ENCODE data around the gene ALOX15B. TPM values are rescaled to one million over a fixed set of nuclear protein-coding genes. Genes with fewer than 3 reads are reported as not detected.

Gene ALOX15B
- total and polyA plus RNA-seq, 10 of the 15 experiments (the other 5 are each of a cell fraction or from before 2014, with no cell fraction given): 0.01 TPM; not detected in 9

DNA sequence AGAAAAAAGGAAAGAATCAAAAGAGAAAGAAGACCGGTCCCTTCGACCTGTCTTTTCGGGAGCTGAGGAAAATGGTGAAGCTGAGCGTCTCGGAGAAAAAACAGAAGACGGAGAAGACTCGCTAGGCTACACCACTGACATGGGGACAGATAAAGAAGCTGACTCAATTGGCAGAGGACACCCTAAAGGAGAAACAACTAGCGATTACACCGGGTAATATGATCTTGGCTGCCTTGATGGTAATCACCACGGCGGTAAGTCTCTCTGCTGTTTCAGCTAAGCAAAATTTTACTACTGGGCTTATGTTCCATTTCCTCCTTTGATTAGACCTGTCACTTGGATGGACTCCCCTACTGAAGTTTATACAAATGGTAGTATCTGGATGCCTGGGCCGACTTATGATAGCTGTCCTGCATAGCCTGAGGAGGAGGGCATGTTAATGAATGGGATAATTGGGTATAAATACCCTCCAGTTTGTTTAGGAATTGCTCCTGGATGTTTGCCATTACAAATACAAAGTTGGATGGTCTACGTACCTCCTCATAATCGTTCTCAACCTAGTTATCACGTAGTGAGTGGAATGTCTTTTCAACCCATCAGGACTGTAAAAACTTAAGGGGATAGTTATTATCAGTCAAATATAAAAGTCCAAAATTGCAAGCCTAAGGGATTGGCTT is 24.1 kb downstream of the ALOX15B start (continued):
- TF ChIP-seq, protein P1, sequence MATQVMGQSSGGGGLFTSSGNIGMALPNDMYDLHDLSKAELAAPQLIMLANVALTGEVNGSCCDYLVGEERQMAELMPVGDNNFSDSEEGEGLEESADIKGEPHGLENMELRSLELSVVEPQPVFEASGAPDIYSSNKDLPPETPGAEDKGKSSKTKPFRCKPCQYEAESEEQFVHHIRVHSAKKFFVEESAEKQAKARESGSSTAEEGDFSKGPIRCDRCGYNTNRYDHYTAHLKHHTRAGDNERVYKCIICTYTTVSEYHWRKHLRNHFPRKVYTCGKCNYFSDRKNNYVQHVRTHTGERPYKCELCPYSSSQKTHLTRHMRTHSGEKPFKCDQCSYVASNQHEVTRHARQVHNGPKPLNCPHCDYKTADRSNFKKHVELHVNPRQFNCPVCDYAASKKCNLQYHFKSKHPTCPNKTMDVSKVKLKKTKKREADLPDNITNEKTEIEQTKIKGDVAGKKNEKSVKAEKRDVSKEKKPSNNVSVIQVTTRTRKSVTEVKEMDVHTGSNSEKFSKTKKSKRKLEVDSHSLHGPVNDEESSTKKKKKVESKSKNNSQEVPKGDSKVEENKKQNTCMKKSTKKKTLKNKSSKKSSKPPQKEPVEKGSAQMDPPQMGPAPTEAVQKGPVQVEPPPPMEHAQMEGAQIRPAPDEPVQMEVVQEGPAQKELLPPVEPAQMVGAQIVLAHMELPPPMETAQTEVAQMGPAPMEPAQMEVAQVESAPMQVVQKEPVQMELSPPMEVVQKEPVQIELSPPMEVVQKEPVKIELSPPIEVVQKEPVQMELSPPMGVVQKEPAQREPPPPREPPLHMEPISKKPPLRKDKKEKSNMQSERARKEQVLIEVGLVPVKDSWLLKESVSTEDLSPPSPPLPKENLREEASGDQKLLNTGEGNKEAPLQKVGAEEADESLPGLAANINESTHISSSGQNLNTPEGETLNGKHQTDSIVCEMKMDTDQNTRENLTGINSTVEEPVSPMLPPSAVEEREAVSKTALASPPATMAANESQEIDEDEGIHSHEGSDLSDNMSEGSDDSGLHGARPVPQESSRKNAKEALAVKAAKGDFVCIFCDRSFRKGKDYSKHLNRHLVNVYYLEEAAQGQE (IDR thresholded peaks at IDR 0.05; ENCODE audit: low read depth, low read length): no peak
- TF ChIP-seq CBX3 (IDR thresholded peaks at IDR 0.05; ENCODE audit: borderline replicate concordance, low read depth) (no peak), EGR1 (IDR thresholded peaks at IDR 0.05; ENCODE audit: borderline replicate concordance in 1 of 2, low read depth in 2 of 2, low read length in 2 of 2) (no peak), SREBF2 (IDR thresholded peaks at IDR 0.05; ENCODE audit: low read length) (no peak), WRNIP1 (IDR thresholded peaks at IDR 0.05; ENCODE audit: borderline replicate concordance, low read depth, low read length) (no peak)

DNA sequence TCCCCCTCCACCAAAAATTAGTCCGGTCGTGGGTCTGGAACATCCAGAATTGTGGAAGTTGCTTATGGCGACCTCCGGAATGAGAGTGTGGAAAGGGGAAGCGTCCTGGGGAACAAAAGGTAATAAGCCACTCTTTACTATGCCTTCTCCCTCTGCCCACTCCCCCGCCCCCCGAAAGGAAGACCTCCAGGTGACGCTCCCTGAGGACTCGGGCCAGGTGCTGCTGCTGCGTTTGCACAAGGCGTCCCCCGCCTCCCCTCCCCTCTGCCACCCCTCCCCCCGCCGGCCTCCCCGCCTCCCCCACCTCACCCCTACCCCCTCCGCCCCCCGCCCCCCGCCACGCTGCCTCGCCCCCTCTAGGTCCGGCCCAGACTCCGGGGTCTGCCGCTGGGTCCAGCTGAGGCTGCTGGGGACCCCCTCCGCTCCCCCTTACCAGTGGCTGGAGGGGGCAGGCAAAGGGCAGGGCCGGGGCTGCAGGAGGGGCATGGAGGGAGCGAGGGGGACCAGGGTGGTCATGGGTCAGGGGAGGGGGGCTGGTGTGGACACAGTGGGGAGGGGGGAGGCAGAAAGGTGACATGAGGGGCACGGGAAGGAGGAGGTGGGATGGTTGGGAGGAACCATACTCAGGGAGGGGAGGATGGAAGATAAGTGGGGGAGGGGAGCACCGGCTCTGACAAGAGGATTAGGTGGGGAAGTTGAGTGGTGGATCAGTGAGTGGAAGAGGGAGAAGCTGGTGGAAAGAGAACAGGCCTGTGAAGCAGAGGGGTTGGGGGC is 25.1 kb downstream of the ALOX15B start:
- H3K4me2 ChIP-seq (ENCODE audit: control insufficient read depth, insufficient read depth): no peak overlapping the region
- RAD21 ChIA-PET (ENCODE audit: unreplicated experiment): no interaction called here
- POLR2A ChIA-PET: no interaction called here
- SMC1A ChIA-PET (ENCODE audit: uncharacterized antibody, unreplicated experiment): no interaction called here
- no peak for DNase-seq (ENCODE audit: low read depth, low spot score)
- H4K20me1 ChIP-seq (ENCODE audit: control insufficient read depth, insufficient read depth): no peaks in the 10 kb centered on the region
- ATAC-seq: no peak
- H3K27ac ChIP-seq (ENCODE audit: control insufficient read depth, insufficient read depth): no peak overlapping the region
- no peak overlapping the region for H2AFZ ChIP-seq (ENCODE audit: control insufficient read depth, low read depth, low read length)
- H3K79me2 ChIP-seq (ENCODE audit: control insufficient read depth, insufficient read depth, low read length): no peaks in the 10 kb centered on the region
- WGBS (ENCODE audit: insufficient coverage, insufficient replicate concordance, low lambda C conversion rate, missing lambda C conversion rate): 20% methylated on average over 7 of the region's 28 CpGs
- in situ Hi-C loops (cut with MboI) (no loop called here), intact Hi-C loops (cut with micrococcal nuclease; ENCODE audit: unreplicated experiment) (loop anchor here (5.0 kb wide), 2 partner anchors 53 to 98 kb away; partner anchors contain the start of genes ALOXE3 and VAMP2)
- no peak overlapping the region for H3K4me3 ChIP-seq
- H3K9me3 ChIP-seq (replicated peaks; ENCODE audit: control insufficient read depth, insufficient read depth, low read length): no peaks in the 10 kb centered on the region
- no TSS peak for BruUV-seq (replicated peaks)
- no peaks in the 10 kb centered on the region for H3K4me1 ChIP-seq (ENCODE audit: control insufficient read depth, insufficient read depth, low read length)
- TF ChIP-seq CHD4 (IDR thresholded peaks at IDR 0.05) (no peak), ZZZ3 (IDR thresholded peaks at IDR 0.05; ENCODE audit: control insufficient read depth, insufficient read length, low read depth) (no peak), SMAD1 (IDR thresholded peaks at IDR 0.05; ENCODE audit: low read depth, partially characterized antibody) (no peak), RELA (IDR thresholded peaks at IDR 0.05; ENCODE audit: borderline replicate concordance, partially characterized antibody) (no peak)
- H3K9ac ChIP-seq (ENCODE audit: control insufficient read depth, insufficient read depth, low read length): no peak overlapping the region
- CTCF ChIA-PET: interaction anchor here (1.4 to 2.4 kb wide), 2 partner anchors 10 to 237 kb away, joined by 3 to 8 read pairs; no protein-coding TSS in a partner anchor
- H3K36me3 ChIP-seq (ENCODE audit: control insufficient read depth in 2 of 2, insufficient read depth in 2 of 2, low read length in 1 of 2): no peaks in the 10 kb centered on the region
- no peak for FAIRE-seq
- peaks cover 3 to 4% of the 10 kb centered on the region in 2 experiments for H3K27me3 ChIP-seq (replicated peaks in 1 of 2; ENCODE audit: control insufficient read depth in 2 of 2, insufficient read depth in 2 of 2, low read length in 1 of 2)
